Right atrium auricular region (tissue), 2 donors: ENCODE data around the gene DTL. TPM values are rescaled to one million over a fixed set of nuclear protein-coding genes. Genes with fewer than 3 reads are reported as not detected.

ENCODE experiments used
- DNase-seq: peaks from one replicate; pipeline ENCODE4 v3.0.0-alpha.2; 2019; ENCODE audit warnings: low spot score
- H3K27ac ChIP-seq, 2 donors: fragments of 200-600 bp; sonication (generic); 1 replicate in 1 of 2; 2 replicates in 1 of 2; pipeline ENCODE4 v1.5.1; 2016 to 2019
- H3K27me3 ChIP-seq, 2 donors: fragments of 200-600 bp; sonication (generic); one replicate each; pipeline versions ENCODE4 v1.5.1 to v1.6.0; 2017 to 2019
- H3K36me3 ChIP-seq: fragments of 200-600 bp; sonication (generic); one replicate; pipeline ENCODE4 v1.5.1; 2016
- H3K4me1 ChIP-seq, 2 donors: fragments of 200-600 bp; sonication (generic); one replicate each; pipeline versions ENCODE4 v1.5.1 to v1.6.0; 2017 to 2019
- H3K4me3 ChIP-seq, 2 donors: fragments of 200-600 bp; sonication (generic); 1 replicate in 1 of 2; 2 replicates in 1 of 2; pipeline ENCODE4 v1.5.1; 2017 to 2019; ENCODE audit warnings: mild to moderate bottlenecking in 1 of 2, moderate library complexity in 1 of 2
- H3K9me3 ChIP-seq, 2 donors: fragments of 200-600 bp; sonication (generic); one replicate each; pipeline ENCODE4 v1.5.1; 2019
- total RNA-seq, 2 donors: library from RNA; depleted of rRNA; stranded (reverse); fragments of >200 nt; gene quantifications; one replicate each; pipeline ENCODE4 v1.1.0, GENCODE V29; 2016
- TF ChIP-seq, protein P1 (sequence below), 2 donors: fragments of 200-600 bp; sonication (generic); IDR thresholded peaks; one replicate each; pipeline ENCODE4 v1.5.1; 2019; ENCODE audit warnings: antibody characterized with exemption in 2 of 2

The DTL gene
- total RNA-seq, 2 donors from 2014 or later: 0.08 TPM; not detected in 1

DNA sequence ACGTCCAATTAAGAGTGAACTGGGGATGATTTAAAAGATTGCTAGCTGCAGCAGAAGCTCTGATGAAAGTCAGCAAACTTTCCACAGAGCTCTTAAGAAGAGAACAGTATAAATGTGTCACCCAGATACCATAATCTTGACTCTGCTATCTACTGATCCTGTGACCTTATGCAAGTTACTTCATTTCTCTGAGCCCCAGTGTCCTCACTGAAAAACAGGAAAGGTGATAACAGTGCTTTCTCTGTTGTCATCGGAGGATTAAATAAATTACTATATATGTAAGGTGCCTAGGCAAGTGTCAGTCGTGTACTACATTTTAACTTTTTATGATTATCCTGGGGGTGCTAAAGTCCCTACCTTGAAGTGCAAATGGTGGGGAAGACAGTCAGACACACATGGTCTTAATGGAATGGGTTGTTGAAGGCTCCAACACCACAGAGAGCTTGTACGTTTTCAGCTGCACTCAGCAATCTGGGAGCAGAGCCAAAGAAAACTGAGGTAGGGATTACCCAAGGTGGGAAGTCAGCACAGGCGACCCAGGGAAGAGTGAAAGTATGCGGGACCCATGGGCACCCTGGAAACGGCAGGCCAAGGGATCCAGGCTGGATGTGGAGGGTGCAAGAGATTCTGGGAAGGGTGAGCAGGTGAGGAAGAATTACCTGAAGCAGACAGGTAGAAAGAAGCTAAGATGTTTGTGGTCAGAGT is 82.8 kb downstream of the DTL start:
- Histone ChIP-seq H3K36me3 (no peaks in the 10 kb centered on the region), H3K4me1 (peaks cover 0 to 25% of the 10 kb centered on the region in 2 donors), H3K4me3 (no peak overlapping the region), H3K27ac (peak overlapping the region; percentile 78 to 91), H3K27me3 (no peaks in the 10 kb centered on the region), H3K9me3 (no peaks in the 10 kb centered on the region)
- no peak for DNase-seq
- TF ChIP-seq, protein P1, sequence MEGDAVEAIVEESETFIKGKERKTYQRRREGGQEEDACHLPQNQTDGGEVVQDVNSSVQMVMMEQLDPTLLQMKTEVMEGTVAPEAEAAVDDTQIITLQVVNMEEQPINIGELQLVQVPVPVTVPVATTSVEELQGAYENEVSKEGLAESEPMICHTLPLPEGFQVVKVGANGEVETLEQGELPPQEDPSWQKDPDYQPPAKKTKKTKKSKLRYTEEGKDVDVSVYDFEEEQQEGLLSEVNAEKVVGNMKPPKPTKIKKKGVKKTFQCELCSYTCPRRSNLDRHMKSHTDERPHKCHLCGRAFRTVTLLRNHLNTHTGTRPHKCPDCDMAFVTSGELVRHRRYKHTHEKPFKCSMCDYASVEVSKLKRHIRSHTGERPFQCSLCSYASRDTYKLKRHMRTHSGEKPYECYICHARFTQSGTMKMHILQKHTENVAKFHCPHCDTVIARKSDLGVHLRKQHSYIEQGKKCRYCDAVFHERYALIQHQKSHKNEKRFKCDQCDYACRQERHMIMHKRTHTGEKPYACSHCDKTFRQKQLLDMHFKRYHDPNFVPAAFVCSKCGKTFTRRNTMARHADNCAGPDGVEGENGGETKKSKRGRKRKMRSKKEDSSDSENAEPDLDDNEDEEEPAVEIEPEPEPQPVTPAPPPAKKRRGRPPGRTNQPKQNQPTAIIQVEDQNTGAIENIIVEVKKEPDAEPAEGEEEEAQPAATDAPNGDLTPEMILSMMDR (IDR thresholded peaks at IDR 0.05): no peak

DNA sequence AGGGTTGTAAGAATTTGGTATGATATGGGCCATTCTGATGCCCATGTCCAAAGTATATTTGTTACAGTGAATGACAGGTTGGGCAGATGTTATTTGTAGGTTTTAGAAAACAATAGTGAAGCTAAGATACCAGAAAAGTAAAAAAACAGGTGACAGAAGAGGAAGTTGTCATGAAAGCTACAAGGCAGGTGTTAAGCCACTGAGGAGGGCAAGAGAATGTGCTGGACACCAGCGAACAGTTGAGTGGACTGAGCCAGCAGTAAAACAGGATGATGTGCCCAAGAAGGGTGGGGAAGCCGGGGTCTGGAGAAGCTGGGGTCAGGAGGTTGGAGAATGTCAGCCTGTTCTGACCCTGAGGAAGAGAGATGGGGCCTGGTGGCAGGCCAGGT is 83.3 kb downstream of the DTL start:
- TF ChIP-seq, protein P1 (IDR thresholded peaks at IDR 0.05): no peak
- DNase-seq: no peak
- H3K27ac ChIP-seq: peak overlapping the region; percentile 78 to 91
- no peaks in the 10 kb centered on the region for H3K9me3 ChIP-seq
- no peak overlapping the region for H3K4me3 ChIP-seq
- peaks cover 0 to 25% of the 10 kb centered on the region in 2 donors for H3K4me1 ChIP-seq
- no peaks in the 10 kb centered on the region for H3K27me3 ChIP-seq
- no peaks in the 10 kb centered on the region for H3K36me3 ChIP-seq

DNA sequence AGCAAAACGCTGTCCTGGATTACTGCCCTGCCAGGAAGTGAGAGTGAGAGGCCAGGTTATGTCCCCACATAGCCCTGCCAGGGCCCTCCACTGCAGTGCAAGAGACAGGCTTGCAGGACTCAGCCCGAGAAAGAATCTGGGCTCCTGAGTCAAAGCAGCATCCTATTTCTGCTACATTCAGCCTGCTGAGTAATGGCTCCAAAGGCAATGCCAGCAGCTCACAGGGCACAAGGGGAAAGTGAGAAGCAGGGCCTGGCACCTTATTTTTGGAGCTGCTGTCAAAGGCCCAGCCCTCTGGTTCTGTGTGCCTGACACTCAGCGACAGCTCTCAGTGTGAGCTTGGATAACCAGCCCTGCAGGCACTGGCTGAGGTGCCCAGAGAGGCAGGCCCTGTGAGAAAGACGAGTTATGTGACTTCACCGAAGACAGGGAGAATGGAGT is 83.9 kb downstream of the DTL start:
- Histone ChIP-seq H3K4me3 (no peak overlapping the region), H3K9me3 (no peaks in the 10 kb centered on the region), H3K27me3 (no peaks in the 10 kb centered on the region), H3K4me1 (peaks cover 0 to 25% of the 10 kb centered on the region in 2 donors), H3K36me3 (no peaks in the 10 kb centered on the region), H3K27ac (peak overlapping the region; percentile 78 to 91)
- TF ChIP-seq, protein P1 (IDR thresholded peaks at IDR 0.05): no peak
- DNase-seq: peak; percentile 64

DNA sequence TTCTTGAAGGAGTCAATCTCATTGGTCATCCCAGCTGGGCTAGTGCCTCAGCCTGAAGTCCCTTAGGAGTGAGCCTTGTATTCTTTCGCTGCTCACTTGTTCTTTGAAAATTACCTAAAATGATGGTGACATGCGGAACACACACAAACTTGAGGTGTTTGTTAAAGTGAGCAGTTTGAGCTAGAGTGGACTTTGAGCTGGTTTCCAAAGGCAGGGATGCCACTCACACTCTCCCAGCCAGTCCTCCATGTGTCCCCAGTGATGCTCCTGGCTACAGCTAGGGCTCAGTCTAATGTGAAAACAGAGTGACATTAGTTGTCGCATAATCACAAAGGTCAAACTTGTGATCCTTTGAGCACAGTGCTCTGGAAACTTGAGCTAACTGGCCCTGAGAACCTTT is 84.3 kb downstream of the DTL start:
- H3K9me3 ChIP-seq: no peaks in the 10 kb centered on the region
- peaks cover 0 to 25% of the 10 kb centered on the region in 2 donors for H3K4me1 ChIP-seq
- no peaks in the 10 kb centered on the region for H3K36me3 ChIP-seq
- H3K4me3 ChIP-seq: no peak overlapping the region
- H3K27me3 ChIP-seq: no peaks in the 10 kb centered on the region
- no peak for DNase-seq
- TF ChIP-seq, protein P1 (IDR thresholded peaks at IDR 0.05): no peak
- peak overlapping the region; percentile 78 to 91 for H3K27ac ChIP-seq

DNA sequence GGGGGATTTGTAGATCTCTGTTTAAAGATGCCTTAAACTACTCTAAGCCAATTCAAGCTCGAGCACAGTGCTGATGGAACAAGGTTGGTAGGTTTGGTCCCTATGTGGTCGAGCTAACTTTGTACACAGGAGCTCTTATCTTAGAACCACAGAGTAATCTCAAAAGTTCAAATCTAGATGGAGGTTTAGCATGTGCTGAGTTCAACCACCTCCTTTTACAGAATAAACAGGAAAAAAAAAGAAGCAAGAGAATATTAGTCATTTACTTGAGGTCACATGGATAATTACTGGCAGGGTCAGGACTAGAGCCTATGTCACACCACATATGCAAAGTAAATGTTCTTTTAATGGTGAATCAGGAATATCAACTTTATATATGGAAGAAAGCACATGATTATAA is 86.2 kb downstream of the DTL start:
- Histone ChIP-seq H3K4me1 (peaks cover 0 to 25% of the 10 kb centered on the region in 2 donors), H3K36me3 (no peaks in the 10 kb centered on the region), H3K27me3 (no peaks in the 10 kb centered on the region), H3K9me3 (no peaks in the 10 kb centered on the region), H3K27ac (no peak overlapping the region), H3K4me3 (no peak overlapping the region)
- TF ChIP-seq, protein P1 (IDR thresholded peaks at IDR 0.05): no peak
- no peak for DNase-seq
